GM10248 (cell line): ENCODE data around the gene AGPAT4.

ENCODE experiments used
- CTCF ChIA-PET: fragments of 300-600 bp; sonication (Branson Sonifier 250); formaldehyde crosslinking; extraction: SDS; loops from one replicate; lab custom pipeline; 2021; ENCODE audit warnings: antibody characterized with exemption; lab: Yijun Ruan, JAX
- POLR2A ChIA-PET: fragments of 350-650 bp; sonication (Branson Sonifier 250); formaldehyde crosslinking; extraction: SDS; loops from one replicate; lab custom pipeline; 2020; ENCODE audit warnings: antibody characterized with exemption; lab: Yijun Ruan, JAX
- DNase-seq: peaks from one replicate; pipeline ENCODE4 v3.0.0; 2012; ENCODE audit errors: extremely low spot score
- CTCF ChIP-seq: IDR thresholded peaks from 2 replicates; pipeline ENCODE4 v1.5.1; 2012; ENCODE audit warnings: mild to moderate bottlenecking, low read depth; ENCODE audit errors: extremely low read depth, missing control alignments, control extremely low read depth

AGPAT4 gene

DNA sequence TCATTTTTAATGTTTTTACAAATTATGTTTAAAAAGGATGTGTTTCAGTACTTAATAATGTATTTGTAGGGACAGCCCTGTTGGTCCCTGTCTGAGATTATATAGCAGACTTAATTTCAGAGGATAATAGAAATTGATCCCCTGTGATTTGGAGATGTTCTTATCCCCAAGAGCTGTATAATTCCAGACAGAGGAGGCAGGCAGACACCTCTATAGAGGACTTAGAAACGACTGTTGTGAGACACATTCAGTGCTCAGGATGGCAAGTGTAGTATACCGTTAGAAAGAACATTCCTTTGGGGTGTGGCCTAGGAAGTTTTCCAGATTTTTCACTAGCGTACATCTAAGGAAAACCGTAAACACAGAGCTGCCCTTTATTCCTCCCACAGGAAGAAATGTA, 164.5 kb downstream of the AGPAT4 start:
- TF ChIP-seq CTCF = no peak
- ChIA-PET CTCF (interaction anchor here (0.8 kb wide), 1 partner anchor 261 kb away, joined by 4 read pairs; no protein-coding TSS in a partner anchor), POLR2A (no interaction called here)
- no peak for DNase-seq

GRCh38 chr6:161108916-161109315, 164.9 kb downstream of the AGPAT4 start:
- ChIA-PET CTCF (interaction anchor here (0.8 to 1.3 kb wide), 2 partner anchors 76 to 262 kb away, joined by 3 to 4 read pairs; no protein-coding TSS in a partner anchor), POLR2A (no interaction called here)
- no peak for TF ChIP-seq CTCF
- DNase-seq = no peak

GRCh38 chr6:161107779-161108730, 165.8 kb downstream of the AGPAT4 start:
- ChIA-PET POLR2A (no interaction called here), CTCF (interaction anchor here (0.7 to 1.4 kb wide), 3 partner anchors 9 to 263 kb away, joined by 3 to 6 read pairs (median 3); no protein-coding TSS in a partner anchor)
- no peak for DNase-seq
- TF ChIP-seq CTCF = no peak

DNA sequence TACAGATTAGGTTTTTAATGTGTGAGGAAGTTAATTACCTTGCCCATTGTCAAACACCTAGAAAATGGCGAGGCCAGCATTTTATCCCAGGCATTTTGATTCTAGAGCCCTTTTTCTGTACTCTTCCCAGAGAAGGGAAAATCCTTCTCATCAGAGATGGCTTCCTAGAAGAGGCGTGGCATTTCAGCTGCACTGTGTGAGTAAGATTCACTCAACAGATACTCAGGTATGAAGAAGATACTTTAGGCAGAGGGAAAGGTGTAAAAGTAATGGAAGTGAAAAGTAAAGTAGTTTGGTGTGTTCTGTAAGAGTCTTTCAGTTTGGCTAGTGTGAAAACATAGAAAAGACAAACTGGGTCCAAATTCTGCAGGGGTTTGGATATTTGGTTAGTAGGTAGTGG, 168.5 kb downstream of the AGPAT4 start:
- POLR2A ChIA-PET = no interaction called here
- no peak for TF ChIP-seq CTCF
- CTCF ChIA-PET = interaction anchor here (1.3 to 1.5 kb wide), 3 partner anchors 8 to 268 kb away, joined by 3 to 5 read pairs (median 3); no protein-coding TSS in a partner anchor
- no peak for DNase-seq

- POLR2A ChIA-PET = no interaction called here
- CTCF ChIA-PET = interaction anchor here (1.3 kb wide), 1 partner anchor 266 kb away, joined by 3 read pairs; no protein-coding TSS in a partner anchor
- DNase-seq = no peak
- TF ChIP-seq CTCF = no peak
Measured at GRCh38 chr6:161104966-161105365, 168.9 kb downstream of the AGPAT4 start.

DNA sequence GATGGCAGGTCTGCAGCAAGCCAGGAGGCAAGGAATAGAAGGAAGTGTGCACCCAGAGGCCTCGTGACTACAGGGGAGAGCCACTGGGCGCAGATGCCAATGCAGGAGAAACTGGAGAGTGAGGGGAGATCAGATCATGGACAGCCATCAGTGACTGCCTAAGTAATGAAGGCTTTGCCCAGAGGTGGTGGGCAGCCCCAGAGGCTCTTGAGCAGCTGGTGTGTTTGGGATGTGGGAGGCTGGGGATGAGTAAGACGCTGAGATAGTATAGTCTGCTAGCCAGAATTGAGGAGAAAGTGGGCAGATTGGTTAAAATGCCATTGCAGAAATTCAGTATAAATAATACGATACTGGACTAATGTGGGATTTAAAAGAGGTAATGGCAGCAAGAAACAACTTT, 170.4 kb downstream of the AGPAT4 start:
- ChIA-PET CTCF (no interaction called here), POLR2A (no interaction called here)
- DNase-seq = no peak
- no peak for TF ChIP-seq CTCF
